Fibroblast of lung (primary cell): ENCODE measurements around the gene B4GAT1. TPM values are rescaled to one million over a fixed set of nuclear protein-coding genes. Genes with fewer than 3 reads are reported as not detected.

Experiments used
- DNase-seq, 2 donors: peaks; one replicate each; pipeline versions ENCODE4 v3.0.0 to v3.0.0-alpha.2; 2010; ENCODE audit warnings: low read depth in 2 of 2
- H2AFZ ChIP-seq: 2 replicates; pipeline ENCODE4 v1.5.1; 2012; ENCODE audit warnings: low read length, control low read depth, inconsistent platforms
- H3K27ac ChIP-seq: 2 replicates; pipeline ENCODE4 v1.5.1; 2011; ENCODE audit warnings: low read length, control low read depth; ENCODE audit not compliant: insufficient read depth
- H3K27me3 ChIP-seq: 2 replicates; pipeline ENCODE4 v1.5.1; 2011; ENCODE audit warnings: mild to moderate bottlenecking, low read length; ENCODE audit not compliant: control insufficient read depth, insufficient read depth
- H3K36me3 ChIP-seq: 2 replicates; pipeline ENCODE4 v1.5.1; 2011; ENCODE audit warnings: low read length; ENCODE audit not compliant: control insufficient read depth, insufficient read depth
- H3K4me1 ChIP-seq: 2 replicates; pipeline ENCODE4 v1.5.1; 2011; ENCODE audit warnings: low read length; ENCODE audit not compliant: control insufficient read depth, insufficient read depth; ENCODE audit errors: extremely low read depth
- H3K4me2 ChIP-seq: 2 replicates; pipeline ENCODE4 v1.5.1; 2011; ENCODE audit warnings: low read length, control low read depth; ENCODE audit not compliant: insufficient read depth; ENCODE audit errors: extremely low read depth
- H3K4me3 ChIP-seq, 4 experiments: fragments of 200-600 bp in 1 of 4; sonication (generic) in 1 of 4; replicated peaks in 1 of 4; 2 replicates each; pipeline ENCODE4 v1.5.1; 2011 to 2016; ENCODE audit warnings: low read length in 4 of 4, low read depth in 3 of 4, mild to moderate bottlenecking in 3 of 4, control low read depth in 2 of 4, inconsistent platforms in 1 of 4, mixed read lengths in 1 of 4; ENCODE audit not compliant: insufficient read depth in 1 of 4; ENCODE audit errors: control extremely low read depth in 1 of 4
- H3K79me2 ChIP-seq: 2 replicates; pipeline ENCODE4 v1.5.1; 2012; ENCODE audit warnings: mild to moderate bottlenecking, low read length, inconsistent platforms; ENCODE audit not compliant: control insufficient read depth, insufficient read depth
- H3K9ac ChIP-seq: 2 replicates; pipeline ENCODE4 v1.5.1; 2011; ENCODE audit warnings: mild to moderate bottlenecking, low read length, control low read depth; ENCODE audit not compliant: insufficient read depth
- H3K9me3 ChIP-seq: 2 replicates; pipeline ENCODE4 v1.5.1; 2012; ENCODE audit warnings: low read depth, low read length; ENCODE audit not compliant: control insufficient read depth, insufficient read depth
- H4K20me1 ChIP-seq: 2 replicates; pipeline ENCODE4 v1.5.1; 2011; ENCODE audit warnings: low read length; ENCODE audit not compliant: control insufficient read depth, insufficient read depth; ENCODE audit errors: extremely low read depth
- CTCF ChIP-seq, 2 donors: IDR thresholded peaks in 1 of 2; conservative IDR thresholded peaks in 1 of 2; 1 replicate in 1 of 2; 2 replicates in 1 of 2; pipeline ENCODE4 v1.5.1; 2011 to 2012; ENCODE audit warnings: low read length in 2 of 2, control low read depth in 1 of 2, inconsistent platforms in 1 of 2, low read depth in 1 of 2, mild to moderate bottlenecking in 1 of 2
- EZH2 ChIP-seq: IDR thresholded peaks from 2 replicates; pipeline ENCODE4 v1.5.1; 2012; ENCODE audit warnings: low read length, control low read depth, mild to moderate bottlenecking; ENCODE audit errors: missing control alignments
- polyA plus RNA-seq, 2 donors: library from polyadenylated mRNA; depleted of rRNA in 1 of 2; stranded (reverse) in 1 of 2; unstranded in 1 of 2; fragments of >200 nt; gene quantifications; 2 replicates each; pipeline ENCODE4 v1.2.1, GENCODE V29; 2011 to 2012; ENCODE audit warnings: missing spikeins in 1 of 2
- total RNA-seq: library from RNA; depleted of rRNA; stranded (reverse); fragments of >200 nt; gene quantifications from 2 replicates; pipeline ENCODE4 v1.2.1, GENCODE V29; 2014

Gene B4GAT1
- total and polyA plus RNA-seq, 2 donors (not counting 1 experiment from before 2014, with no cell fraction given), result 13.1 to 48.9 TPM

GRCh38 chr11:66336234-66337102, 11.0 kb downstream of the B4GAT1 start, which contains the start of gene RIN1:
TSS of gene RIN1 (minus strand) at chr11:66336434. CDS start at chr11:66336402, 32 bp downstream.
- TF ChIP-seq EZH2 (no peak), CTCF (conservative IDR thresholded peaks at IDR 0.05 in 1 of 2, IDR thresholded peaks at IDR 0.05 in 1 of 2; ENCODE audit: low read depth in 1 of 2, low read length in 2 of 2) (peak in 1 of 2 donors; percentile 20)
- Histone ChIP-seq H3K4me1 (peaks cover 36% of the 10 kb centered on the region), H3K9ac (peak within 1 kb of the TSS; percentile 99), H3K27ac (peak within 1 kb of the TSS; percentile 100), H3K4me2 (peak within 1 kb of the TSS; percentile 80), H3K79me2 (peaks cover 36% of the 10 kb centered on the region), H3K4me3 (peak within 1 kb of the TSS; percentile 74 to 95 (median 83)), H3K9me3 (no peaks in the 10 kb centered on the region), H4K20me1 (no peaks in the 10 kb centered on the region), H3K27me3 (no peaks in the 10 kb centered on the region), H2AFZ (no peak within 1 kb of the TSS), H3K36me3 (peaks cover 52% of the 10 kb centered on the region)
- DNase-seq, result peak; percentile 98 to 99

- Histone ChIP-seq H3K27me3 (no peaks in the 10 kb centered on the region), H3K4me2 (peak overlapping the region; percentile 80), H3K4me3 (peak overlapping the region; percentile 74 to 95 (median 83)), H3K9me3 (no peaks in the 10 kb centered on the region), H4K20me1 (no peaks in the 10 kb centered on the region), H3K27ac (peak overlapping the region; percentile 100), H3K79me2 (peaks cover 36% of the 10 kb centered on the region), H2AFZ (no peak overlapping the region), H3K4me1 (peaks cover 36% of the 10 kb centered on the region), H3K36me3 (peaks cover 52% of the 10 kb centered on the region), H3K9ac (peak overlapping the region; percentile 99)
- TF ChIP-seq EZH2, result no peak
- no peak for TF ChIP-seq CTCF (conservative IDR thresholded peaks at IDR 0.05 in 1 of 2, IDR thresholded peaks at IDR 0.05 in 1 of 2; ENCODE audit: low read depth in 1 of 2, low read length in 2 of 2)
- DNase-seq, result peak; percentile 62 to 78
Measured at GRCh38 chr11:66335531-66336233, 11.7 kb downstream of the B4GAT1 start.
